HEK293 (cell line): Measurements from ENCODE around the gene NYNRIN.

Source experiments
- ZFP69B ChIP-seq: fragments of 450-650 bp; formaldehyde crosslinking; IDR thresholded peaks from 2 replicates; pipeline ENCODE4 v1.5.1; 2016; ENCODE audit warnings: missing biosample characterization, missing genetic modification characterization
- ZNF10 ChIP-seq: fragments of 450-650 bp; formaldehyde crosslinking; IDR thresholded peaks from 2 replicates; pipeline ENCODE4 v1.5.1; 2017; ENCODE audit warnings: missing biosample characterization, missing genetic modification characterization
- ZNF624 ChIP-seq: fragments of 450-650 bp; formaldehyde crosslinking; IDR thresholded peaks from 2 replicates; pipeline ENCODE4 v1.5.1; 2017; ENCODE audit warnings: missing biosample characterization, missing genetic modification characterization
- TF ChIP-seq, protein P1 (sequence below): fragments of 450-650 bp; formaldehyde crosslinking; IDR thresholded peaks from 2 replicates; pipeline ENCODE4 v1.5.1; 2016; ENCODE audit warnings: missing biosample characterization, missing genetic modification characterization

DNA sequence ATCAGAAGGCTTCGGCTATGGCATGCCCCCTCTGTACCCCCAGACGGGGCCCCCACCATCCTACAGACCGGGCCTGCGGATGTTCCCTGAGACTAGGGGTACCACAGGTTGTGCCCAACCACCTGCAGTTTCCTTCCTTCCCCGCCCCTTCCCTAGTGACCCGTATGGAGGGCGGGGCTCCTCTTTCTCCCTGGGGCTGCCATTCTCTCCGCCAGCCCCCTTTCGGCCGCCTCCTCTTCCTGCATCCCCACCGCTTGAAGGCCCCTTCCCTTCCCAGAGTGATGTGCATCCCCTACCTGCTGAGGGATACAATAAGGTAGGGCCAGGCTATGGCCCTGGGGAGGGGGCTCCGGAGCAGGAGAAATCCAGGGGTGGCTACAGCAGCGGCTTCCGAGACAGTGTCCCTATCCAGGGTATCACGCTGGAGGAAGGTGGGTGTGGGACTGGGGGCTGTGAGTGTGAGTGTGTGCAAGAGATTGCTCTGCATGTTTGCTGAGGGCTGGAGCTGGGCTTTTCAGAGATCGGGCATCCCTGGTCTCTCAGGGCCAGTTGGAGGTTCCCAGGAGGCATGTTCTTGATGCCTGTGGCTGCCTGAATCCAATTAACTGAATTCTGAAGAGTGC lies 22.2 kb upstream of the NYNRIN start:
- TF ChIP-seq, protein P1, sequence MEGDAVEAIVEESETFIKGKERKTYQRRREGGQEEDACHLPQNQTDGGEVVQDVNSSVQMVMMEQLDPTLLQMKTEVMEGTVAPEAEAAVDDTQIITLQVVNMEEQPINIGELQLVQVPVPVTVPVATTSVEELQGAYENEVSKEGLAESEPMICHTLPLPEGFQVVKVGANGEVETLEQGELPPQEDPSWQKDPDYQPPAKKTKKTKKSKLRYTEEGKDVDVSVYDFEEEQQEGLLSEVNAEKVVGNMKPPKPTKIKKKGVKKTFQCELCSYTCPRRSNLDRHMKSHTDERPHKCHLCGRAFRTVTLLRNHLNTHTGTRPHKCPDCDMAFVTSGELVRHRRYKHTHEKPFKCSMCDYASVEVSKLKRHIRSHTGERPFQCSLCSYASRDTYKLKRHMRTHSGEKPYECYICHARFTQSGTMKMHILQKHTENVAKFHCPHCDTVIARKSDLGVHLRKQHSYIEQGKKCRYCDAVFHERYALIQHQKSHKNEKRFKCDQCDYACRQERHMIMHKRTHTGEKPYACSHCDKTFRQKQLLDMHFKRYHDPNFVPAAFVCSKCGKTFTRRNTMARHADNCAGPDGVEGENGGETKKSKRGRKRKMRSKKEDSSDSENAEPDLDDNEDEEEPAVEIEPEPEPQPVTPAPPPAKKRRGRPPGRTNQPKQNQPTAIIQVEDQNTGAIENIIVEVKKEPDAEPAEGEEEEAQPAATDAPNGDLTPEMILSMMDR (tag by site-specific recombination) = no peak
- TF ChIP-seq ZFP69B (tag by site-specific recombination) = no peak
- TF ChIP-seq ZNF624 (tag by site-specific recombination) = no peak
- no peak for TF ChIP-seq ZNF10
